D721Med (cell line): ENCODE results near the gene LRTM2.

Experiments used
- DNase-seq: peaks from one replicate; pipeline ENCODE4 v3.0.0; 2011; ENCODE audit warnings: low spot score; ENCODE audit not compliant: insufficient read length
- FAIRE-seq: peaks from 2 replicates; lab custom pipeline; 2011; peaks lifted over from hg19 to GRCh38; lab: Jason Lieb, UNC
- TF ChIP-seq, protein P1 (sequence below): IDR thresholded peaks from 2 replicates; pipeline ENCODE4 v1.5.1; 2012; ENCODE audit warnings: mild to moderate bottlenecking, control low read depth; ENCODE audit not compliant: insufficient read depth; ENCODE audit errors: missing control alignments

Gene LRTM2

DNA sequence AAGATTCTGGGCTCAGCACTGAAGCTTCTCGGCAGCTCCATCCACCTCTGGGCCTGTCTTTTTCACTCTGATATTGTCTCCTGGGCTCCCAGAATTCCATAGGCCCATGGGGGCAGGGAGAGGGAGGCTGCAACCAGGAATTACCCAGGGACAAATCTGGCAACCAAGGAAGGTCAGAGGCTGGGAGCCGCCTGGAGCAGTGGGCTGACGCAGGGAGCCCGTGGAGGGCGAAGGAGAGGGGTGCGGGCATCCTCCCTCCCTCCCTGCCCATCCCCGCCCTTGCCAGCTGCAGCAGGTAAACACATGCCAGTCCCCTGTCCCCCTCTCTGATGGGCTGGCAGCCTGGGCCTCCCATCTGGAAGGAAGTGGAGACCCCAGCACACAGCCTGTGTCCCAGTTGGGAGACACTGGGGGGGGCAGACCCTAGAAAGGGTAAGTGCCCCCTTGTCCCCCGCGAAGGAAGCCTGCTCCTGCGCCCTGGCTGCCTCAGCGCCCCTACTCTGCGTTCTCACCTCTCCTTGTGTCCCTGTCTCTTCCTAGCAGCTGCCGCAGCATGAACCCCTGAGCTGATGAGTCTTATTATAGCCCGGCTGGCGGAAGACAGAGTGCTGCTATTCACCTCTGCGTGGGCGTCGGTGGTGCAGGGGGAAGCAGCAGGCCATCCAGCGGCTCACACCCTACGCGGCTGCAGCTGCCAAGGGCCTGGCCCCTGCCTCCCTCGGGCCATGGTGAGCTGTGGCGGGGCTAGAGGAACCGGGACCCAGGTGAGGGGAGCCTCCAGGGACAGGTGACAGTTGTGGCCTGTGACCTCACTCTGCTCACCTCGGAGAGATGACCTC lies 6.7 kb downstream of the LRTM2 start:
- FAIRE-seq (no peak), DNase-seq (no peak)
- TF ChIP-seq, protein P1, sequence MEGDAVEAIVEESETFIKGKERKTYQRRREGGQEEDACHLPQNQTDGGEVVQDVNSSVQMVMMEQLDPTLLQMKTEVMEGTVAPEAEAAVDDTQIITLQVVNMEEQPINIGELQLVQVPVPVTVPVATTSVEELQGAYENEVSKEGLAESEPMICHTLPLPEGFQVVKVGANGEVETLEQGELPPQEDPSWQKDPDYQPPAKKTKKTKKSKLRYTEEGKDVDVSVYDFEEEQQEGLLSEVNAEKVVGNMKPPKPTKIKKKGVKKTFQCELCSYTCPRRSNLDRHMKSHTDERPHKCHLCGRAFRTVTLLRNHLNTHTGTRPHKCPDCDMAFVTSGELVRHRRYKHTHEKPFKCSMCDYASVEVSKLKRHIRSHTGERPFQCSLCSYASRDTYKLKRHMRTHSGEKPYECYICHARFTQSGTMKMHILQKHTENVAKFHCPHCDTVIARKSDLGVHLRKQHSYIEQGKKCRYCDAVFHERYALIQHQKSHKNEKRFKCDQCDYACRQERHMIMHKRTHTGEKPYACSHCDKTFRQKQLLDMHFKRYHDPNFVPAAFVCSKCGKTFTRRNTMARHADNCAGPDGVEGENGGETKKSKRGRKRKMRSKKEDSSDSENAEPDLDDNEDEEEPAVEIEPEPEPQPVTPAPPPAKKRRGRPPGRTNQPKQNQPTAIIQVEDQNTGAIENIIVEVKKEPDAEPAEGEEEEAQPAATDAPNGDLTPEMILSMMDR, result no peak

DNA sequence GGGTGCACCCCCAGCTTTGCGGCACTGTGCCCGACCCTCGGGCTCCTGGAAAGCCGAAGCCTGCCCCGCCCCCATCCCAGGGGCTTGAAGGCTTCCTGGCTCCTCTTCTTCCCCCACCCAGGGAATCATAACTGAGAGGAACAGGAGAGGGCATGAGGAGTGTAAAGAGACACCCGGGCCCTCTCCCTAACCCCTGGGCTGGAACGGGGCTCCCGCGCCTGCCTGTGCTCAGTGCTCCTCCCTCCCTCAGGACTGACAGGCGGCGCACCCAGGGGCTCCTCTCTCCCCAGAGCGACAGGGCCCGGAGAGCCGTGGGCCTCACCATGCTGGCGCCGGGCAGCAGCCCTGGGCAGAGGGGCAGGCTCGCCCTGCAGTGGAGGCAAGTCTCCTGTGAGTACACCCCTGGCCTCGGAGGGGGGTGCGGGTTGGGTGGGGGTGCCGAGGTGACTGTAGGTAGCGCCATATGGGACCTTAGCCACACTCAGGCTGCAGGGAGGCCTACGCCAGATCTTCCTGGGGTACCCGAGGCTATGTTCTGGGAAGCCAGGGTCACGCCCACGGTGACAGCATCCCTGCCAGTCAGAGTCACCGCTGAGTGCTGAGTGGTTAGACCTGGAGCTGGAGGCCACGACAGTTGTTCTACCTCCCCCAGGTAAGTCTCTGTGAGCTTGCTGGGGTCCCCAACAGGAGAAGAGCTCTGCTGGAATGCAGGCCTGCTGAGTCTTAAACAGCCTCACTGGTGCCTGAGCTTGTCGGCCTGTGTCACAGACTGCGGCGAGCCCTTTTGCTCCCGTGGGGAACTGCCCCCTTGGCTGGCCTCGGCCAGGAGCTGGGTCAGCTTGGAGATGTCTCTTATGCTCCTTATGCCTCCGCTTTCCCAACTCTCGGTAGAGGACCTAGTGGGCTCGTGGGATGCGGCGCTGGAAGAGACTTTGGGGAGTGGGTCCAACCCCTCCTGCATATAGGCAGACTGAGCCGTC lies 7.8 kb downstream of the LRTM2 start:
- TF ChIP-seq, protein P1, result no peak
- DNase-seq (no peak), FAIRE-seq (no peak)

DNA sequence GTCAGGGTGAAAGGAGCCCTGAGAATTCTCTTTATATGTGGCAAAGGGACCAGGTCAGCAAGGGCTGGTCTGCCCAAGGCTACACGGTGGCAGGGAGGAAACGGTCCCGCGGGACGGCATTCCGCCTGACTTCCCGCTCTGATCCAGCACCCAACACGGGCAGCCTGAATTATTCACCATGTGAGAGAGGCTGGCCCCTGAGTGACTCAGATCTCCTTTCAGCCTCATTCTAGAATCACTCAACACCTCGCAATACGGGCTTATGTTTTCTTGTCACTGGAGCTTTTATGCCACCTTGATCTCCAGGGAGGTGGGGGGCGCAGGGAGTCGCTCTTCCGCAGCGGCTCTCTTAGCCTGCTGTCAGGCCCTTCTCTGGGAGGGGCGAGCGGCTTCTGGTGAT lies 8.5 kb downstream of the LRTM2 start:
- TF ChIP-seq, protein P1, result no peak
- FAIRE-seq (no peak), DNase-seq (no peak)

DNA sequence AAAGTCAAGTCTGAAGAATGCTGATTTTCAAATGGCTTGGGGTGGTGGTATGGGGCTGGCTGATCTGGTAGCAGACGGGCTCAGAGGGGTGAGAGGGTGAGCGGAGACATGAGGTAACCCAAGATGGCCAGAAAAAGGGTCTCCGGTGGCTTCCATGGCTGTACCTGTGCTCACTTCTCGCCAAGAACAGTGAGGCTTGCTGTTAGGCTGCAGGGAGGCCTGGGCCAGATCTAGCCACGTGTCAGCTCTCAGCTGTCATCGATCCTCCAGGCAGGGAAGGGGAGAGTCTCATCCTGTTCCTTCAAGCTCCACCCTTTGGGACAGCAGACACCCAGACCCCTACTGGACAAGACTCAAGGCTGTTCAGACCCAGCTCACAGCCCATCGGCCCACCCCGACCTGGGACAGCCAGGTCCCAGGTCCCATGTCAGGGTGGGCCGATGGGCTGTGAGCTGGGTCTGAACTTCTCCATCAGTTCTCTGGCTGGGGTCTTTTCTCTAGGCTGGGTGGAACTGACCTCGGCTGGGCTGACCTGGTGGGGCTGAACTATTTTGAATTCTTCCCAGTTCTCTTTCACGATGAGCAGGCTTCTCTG lies 9.0 kb downstream of the LRTM2 start:
- FAIRE-seq (no peak), DNase-seq (no peak)
- TF ChIP-seq, protein P1, result no peak

DNA sequence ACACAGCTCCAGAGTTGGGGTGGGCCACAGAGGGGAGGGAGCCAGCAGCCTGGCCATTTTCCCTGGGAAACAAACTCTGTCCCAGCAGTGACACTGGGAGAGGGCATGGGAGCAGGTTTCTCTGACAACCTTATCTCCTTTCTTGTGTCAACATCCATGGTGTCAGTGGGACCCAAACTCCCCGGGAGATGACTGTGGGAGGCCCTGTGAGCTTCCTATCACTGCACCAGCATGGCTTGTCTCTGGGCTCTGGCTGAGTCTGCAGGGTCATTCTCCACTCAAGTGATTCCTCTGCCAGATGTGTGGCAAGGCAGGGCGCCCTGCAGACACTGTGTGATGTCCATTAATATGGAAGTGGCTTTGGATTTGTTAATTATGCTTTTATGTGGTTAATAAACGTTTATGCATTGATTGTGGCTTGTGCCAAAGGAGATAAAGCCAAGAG lies 10.1 kb downstream of the LRTM2 start:
- no peak for FAIRE-seq
- TF ChIP-seq, protein P1, result no peak
- no peak for DNase-seq

DNA sequence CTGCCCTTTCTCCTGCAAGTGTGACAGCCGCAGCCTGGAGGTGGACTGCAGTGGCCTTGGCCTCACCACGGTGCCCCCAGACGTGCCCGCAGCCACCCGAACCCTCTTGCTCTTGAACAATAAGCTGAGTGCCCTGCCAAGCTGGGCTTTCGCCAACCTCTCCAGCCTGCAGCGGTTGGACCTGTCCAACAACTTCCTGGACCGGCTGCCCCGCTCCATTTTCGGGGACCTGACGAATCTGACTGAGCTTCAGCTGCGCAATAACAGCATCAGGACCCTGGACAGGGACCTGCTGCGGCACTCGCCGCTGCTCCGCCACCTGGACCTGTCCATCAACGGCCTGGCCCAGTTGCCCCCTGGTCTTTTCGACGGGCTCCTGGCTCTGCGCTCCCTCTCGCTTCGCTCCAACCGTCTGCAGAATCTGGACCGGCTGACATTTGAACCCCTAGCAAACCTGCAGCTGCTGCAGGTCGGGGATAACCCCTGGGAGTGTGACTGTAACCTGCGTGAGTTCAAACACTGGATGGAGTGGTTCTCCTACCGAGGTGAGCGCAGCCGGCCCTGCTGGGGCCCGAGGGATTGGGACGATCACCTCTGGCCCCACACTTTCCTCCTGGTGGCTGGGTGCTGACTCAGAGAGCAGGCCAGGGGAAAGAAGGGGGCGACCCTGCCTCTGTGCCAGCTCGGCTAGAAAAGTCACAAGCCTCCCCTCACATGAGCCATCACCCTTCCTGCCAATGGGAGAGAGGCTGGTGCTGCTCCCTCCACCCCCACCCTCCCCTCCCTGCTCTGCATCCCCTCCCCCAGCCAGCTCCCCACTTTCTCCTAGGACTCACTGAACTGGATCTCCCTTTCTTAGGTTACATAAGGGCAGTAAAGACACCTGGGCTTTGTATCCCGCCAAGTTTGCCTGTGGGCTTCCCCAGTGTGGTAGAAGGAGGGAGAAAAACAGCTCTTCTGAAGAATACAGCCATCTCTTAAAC lies 10.9 kb downstream of the LRTM2 start:
- no peak for DNase-seq

More for the DNA sequence above, 10.9 kb downstream of the LRTM2 start:
- TF ChIP-seq, protein P1, result no peak
- no peak for FAIRE-seq
